TTC549 (cell line): ENCODE measurements around the gene POU6F2.

Experiments used
- FAIRE-seq: peaks from 2 replicates; lab custom pipeline; 2012; peaks lifted over from hg19 to GRCh38; lab: Jason Lieb, UNC

Gene POU6F2

DNA sequence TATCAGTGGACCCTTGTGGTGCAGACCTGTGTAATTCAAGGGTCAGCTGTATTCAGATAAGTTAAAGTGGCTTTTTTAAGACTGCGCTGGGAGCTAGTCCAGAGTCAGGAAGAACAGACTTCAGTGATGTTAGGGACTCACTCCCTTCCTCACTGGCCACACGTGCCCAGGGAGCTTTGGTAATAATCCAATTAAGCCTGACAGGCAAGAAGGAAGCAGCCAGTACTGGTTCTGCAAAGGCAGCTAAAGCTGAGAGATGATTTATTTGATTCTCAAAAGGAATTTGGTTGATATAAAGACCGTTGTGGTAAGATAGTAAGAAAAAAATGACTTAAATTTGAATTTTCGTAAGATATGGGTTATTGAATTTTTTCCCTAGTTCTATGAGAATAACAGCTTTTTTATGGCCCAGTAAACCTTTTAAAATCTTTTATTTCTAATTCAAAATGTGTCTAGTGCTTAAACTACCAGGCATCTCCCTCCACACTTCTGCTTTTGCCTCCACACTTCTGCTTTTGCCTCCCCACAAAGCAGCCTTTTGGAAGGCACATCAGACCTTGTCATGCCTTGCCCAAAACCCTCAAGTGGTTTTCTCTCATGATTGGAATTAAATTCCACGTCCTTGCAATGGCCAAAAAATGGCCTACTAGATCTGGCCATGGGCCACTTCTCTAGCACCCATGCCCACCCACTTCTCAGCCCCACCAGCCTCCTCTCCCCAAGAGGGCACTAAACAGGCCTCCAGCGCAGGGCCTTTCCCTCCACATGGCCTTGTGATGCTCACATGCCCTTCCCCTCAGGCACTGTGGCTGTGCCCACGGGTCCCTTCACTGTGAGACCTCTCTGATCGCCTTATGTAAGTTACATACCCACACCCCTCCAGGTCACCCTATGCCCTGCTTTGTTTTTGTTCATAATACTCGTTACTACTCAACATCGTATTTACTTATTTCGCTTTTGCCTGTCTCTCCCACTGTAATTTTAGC lies 92.5 kb downstream of the POU6F2 start:
- no peak for FAIRE-seq

- FAIRE-seq = no peak
Measured at GRCh38 chr7:39071116-39071515, 93.4 kb downstream of the POU6F2 start.

DNA sequence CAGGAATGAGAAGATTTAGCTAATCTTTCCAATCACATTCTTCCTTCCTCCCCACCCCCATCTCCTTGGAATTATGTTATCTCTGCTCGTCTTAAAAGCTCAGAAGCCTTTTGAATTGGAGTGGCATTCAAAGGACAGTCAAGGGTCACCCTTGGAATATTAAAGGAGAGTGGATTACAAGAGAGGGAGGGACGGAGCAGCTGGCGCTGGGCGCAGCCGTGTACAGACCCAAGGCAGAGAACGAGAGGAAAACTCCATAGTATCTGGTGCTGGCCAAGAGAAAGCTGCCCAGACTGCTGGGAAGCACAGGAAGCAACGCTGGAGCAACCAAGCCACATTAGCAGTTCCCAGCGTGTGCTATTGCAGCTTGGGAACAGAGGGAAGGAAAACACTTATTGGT lies 95.7 kb downstream of the POU6F2 start:
- FAIRE-seq = no peak

DNA sequence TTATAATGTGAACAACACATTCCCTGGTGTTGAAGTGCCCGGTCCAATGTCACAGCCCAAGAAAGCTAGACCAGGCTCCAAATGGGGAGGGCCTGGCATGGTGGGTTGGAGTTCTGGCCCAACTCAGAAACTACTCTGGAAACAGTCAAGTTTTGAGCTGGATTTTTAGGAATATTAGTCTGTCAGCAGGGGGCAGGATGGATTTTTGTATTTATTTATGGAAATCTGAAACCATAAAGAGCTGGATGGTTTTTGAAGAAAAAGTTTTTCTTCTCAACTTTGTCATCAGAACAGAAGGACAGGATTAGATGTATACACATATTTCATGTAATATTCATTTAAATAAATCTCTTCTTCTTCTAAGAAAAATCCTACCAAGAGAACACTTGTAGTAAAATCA lies 97.5 kb downstream of the POU6F2 start:
- no peak for FAIRE-seq

GRCh38 chr7:39083781-39084180 lies 106.1 kb downstream of the POU6F2 start:
- FAIRE-seq = no peak

- FAIRE-seq = no peak
Measured at GRCh38 chr7:39084349-39084748, 106.6 kb downstream of the POU6F2 start.

GRCh38 chr7:39085189-39085588 lies 107.5 kb downstream of the POU6F2 start:
- FAIRE-seq = no peak

DNA sequence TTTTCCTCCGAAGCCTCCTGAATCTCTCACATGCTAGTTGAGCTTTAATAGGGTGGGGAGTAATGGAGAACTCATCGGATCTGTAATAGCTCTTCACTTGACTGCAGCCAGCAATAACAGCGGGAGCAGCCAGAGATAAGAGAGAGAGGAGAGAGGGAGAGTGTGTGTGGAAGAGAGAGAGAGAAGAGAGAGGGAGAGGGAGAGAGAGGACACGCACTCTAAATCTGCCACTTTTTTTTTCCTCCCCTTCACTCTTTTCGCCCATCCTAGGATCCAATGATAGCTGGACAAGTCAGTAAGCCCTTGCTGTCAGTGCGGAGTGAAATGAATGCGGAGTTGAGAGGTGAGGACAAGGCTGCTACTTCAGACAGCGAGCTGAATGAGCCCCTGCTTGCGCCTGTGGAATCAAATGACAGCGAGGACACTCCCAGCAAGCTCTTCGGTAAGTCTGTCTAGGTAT lies 107.9 kb downstream of the POU6F2 start:
- FAIRE-seq = no peak

GRCh38 chr7:39086638-39087360 lies 109.1 kb downstream of the POU6F2 start:
- FAIRE-seq = no peak

DNA sequence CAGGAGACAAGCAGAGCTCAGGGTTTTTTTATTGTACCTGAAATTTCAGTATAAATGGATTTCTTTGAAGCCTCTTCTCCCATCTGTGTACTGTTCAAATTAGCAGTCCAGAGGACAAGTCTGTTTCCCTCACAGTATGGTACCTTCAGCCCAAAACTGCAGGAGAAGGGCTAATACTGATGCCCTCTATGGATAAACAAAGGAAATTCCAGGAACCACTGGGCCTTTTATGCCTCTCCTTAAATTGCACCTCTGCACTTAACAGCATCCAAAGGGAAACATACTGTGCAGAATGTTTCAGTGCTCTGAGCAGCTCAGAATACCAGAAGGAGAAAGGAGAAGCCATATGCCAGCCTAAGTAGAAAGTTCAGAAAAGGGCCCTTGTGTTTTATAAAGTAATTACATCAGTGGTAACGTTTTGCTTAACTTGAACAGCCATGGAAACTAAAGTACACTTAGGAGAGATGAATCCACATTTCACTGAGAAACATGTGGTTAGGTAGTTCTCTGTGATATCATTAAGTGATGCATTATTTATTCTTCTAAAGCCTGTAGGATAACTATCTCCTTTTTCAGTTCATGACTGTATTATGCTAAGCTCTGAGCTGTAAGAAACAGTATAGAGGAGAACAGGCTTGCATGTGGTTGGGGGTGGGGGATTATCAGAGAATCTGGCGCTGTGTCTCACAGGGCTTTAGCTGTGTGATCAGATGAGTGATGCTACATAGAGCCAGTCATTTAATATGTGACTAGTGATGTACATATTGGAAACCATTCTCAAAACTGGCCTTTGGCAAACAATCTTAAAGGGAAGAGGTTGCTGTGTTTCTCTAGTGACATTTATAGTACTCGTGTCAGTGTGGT lies 111.3 kb downstream of the POU6F2 start:
- FAIRE-seq = no peak

GRCh38 chr7:39091145-39091544 lies 113.4 kb downstream of the POU6F2 start:
- no peak for FAIRE-seq

- no peak for FAIRE-seq
Measured at GRCh38 chr7:39091774-39092173, 114.1 kb downstream of the POU6F2 start.

DNA sequence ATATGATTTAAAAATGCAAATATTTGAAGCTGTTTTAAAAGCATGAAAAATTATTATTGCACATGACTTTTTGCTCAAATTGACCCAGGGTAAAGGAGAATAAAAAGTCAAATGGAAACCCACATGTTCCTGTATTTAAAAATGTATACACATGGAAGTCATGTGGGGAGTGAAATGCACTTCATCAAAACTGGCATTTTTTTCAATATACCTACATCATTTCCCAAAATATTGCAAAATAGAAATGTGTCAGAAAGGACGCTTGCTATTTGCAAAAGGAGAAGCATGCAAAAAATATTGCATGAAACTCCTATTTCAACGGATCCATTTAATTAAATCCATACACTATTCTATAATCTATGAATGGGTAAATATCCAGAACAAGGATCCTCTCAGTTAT lies 117.0 kb downstream of the POU6F2 start:
- FAIRE-seq = no peak

- FAIRE-seq = no peak
Measured at GRCh38 chr7:39095875-39096619, 118.3 kb downstream of the POU6F2 start.

DNA sequence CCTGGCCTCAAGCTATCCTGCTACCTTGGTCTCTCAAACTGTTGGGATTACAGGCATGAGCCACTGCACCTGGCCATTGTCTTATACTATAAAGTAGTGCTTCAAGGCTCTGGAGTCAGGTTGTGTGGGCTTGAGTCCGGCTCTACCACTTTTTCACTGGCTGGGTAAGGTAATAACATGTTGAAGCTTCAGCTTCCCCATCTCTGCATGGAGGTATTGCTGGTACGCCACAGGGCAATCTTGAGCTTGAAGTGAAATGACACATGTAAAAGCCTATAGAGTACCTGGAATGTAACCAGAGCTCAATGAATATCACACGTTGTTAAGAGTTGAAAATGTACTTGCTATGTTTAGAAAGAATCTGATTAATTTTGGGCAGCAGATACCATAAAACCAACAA lies 120.8 kb downstream of the POU6F2 start:
- FAIRE-seq = no peak

DNA sequence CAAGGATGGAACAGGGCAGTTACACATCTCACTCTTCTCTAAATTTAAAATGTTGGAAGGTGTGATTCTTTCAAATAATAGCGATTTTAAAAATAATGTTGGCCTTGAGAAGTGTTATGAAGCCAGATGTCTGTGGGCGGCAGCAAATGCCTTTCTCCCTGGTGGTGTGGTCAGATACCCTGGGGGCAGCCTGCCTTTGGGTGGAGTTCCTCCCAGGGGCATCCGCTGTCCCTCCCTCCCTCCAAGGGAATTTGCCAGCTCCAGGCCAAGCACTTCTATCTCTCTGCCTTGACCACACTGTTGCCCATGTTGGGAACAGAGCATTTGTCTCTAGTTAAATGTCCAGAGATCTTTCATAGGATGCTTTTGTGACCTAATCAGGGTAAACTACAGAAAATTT lies 121.4 kb downstream of the POU6F2 start:
- FAIRE-seq = no peak

DNA sequence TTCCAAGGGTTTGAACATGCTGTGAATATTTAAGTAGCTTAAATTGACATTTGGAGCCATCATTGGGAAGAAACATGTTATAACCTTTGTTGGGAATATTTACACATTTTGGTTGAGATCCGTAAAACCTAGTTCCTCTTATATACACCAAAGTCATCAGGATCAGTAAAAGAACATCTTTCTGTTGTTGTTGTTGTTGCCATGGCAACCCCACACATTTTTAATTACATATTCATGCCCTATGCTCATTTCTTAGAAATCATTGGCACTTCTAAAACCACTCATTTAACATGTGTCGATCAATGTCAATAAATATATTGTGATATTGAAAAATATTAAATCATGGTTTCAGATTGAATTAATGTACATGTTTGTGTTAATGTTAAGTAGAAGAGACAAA lies 122.6 kb downstream of the POU6F2 start:
- no peak for FAIRE-seq

GRCh38 chr7:39102234-39102633 lies 124.5 kb downstream of the POU6F2 start:
- no peak for FAIRE-seq

- FAIRE-seq = no peak
Measured at GRCh38 chr7:39105720-39106119, 128.0 kb downstream of the POU6F2 start.

- FAIRE-seq = no peak
Measured at GRCh38 chr7:39125846-39126245, 148.1 kb downstream of the POU6F2 start.

- no peak for FAIRE-seq
Measured at GRCh38 chr7:39127058-39127457, 149.3 kb downstream of the POU6F2 start.
